Measurements from ENCODE around the gene TIGAR. TPM values are rescaled to one million over a fixed set of nuclear protein-coding genes. Genes with fewer than 3 reads are reported as not detected.

TIGAR gene
- polyA plus RNA-seq, 1 donor from 2014 or later = 10.0 TPM

DNA sequence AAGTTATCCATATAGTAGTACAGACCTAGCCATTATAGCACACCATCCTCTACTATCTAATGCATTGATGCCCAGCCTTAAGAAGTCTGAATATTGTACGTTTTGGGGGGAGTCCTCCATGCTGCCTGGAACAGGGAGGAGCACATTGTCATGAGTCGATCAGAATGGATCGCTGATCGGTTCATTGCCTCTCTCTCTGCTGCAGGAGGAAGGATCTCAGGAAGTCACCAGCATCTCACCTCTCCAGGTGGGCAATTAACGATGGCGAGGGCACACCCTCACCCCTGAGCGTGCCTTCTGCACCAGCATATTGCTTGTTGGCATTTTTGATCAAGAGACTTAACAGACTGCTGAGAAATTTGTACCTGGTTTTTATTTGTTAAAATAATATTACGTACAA, 35.9 kb upstream of the TIGAR start:
- Histone ChIP-seq H3K36me3 (ENCODE audit: insufficient read depth, low read length) (no peaks in the 10 kb centered on the region), H3K4me2 (ENCODE audit: low read length) (no peak overlapping the region), H3K27ac (ENCODE audit: low read length) (no peak overlapping the region), H4K20me1 (ENCODE audit: insufficient read depth) (no peaks in the 10 kb centered on the region), H3K9ac (ENCODE audit: low read length) (no peak overlapping the region), H3K9me2 (ENCODE audit: insufficient read depth, low read length) (no peaks in the 10 kb centered on the region), H3K79me2 (replicated peaks; ENCODE audit: insufficient read depth, low read length) (peaks cover 22% of the 10 kb centered on the region), H3K4me3 (ENCODE audit: low read length) (no peak overlapping the region), H3K27me3 (ENCODE audit: insufficient read depth, low read depth, low read length) (no peaks in the 10 kb centered on the region), H3K9me3 (ENCODE audit: low read length) (no peaks in the 10 kb centered on the region), H2AFZ (ENCODE audit: low read depth, low read length) (no peak overlapping the region), H3F3A (ENCODE audit: insufficient read depth, low read length, poor library complexity, severe bottlenecking) (no peaks in the 10 kb centered on the region)
- TF ChIP-seq, protein P1, sequence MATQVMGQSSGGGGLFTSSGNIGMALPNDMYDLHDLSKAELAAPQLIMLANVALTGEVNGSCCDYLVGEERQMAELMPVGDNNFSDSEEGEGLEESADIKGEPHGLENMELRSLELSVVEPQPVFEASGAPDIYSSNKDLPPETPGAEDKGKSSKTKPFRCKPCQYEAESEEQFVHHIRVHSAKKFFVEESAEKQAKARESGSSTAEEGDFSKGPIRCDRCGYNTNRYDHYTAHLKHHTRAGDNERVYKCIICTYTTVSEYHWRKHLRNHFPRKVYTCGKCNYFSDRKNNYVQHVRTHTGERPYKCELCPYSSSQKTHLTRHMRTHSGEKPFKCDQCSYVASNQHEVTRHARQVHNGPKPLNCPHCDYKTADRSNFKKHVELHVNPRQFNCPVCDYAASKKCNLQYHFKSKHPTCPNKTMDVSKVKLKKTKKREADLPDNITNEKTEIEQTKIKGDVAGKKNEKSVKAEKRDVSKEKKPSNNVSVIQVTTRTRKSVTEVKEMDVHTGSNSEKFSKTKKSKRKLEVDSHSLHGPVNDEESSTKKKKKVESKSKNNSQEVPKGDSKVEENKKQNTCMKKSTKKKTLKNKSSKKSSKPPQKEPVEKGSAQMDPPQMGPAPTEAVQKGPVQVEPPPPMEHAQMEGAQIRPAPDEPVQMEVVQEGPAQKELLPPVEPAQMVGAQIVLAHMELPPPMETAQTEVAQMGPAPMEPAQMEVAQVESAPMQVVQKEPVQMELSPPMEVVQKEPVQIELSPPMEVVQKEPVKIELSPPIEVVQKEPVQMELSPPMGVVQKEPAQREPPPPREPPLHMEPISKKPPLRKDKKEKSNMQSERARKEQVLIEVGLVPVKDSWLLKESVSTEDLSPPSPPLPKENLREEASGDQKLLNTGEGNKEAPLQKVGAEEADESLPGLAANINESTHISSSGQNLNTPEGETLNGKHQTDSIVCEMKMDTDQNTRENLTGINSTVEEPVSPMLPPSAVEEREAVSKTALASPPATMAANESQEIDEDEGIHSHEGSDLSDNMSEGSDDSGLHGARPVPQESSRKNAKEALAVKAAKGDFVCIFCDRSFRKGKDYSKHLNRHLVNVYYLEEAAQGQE (IDR thresholded peaks at IDR 0.05; ENCODE audit: borderline replicate concordance) = no peak
- TF ChIP-seq EZH2 (IDR thresholded peaks at IDR 0.05; ENCODE audit: borderline replicate concordance, insufficient read depth, low read length, poor library complexity, severe bottlenecking) (no peak), RAD21 (conservative IDR thresholded peaks at IDR 0.05) (no peak), POLR2AphosphoS5 (IDR thresholded peaks at IDR 0.05) (no peak), SMC3 (conservative IDR thresholded peaks at IDR 0.05; ENCODE audit: poor library complexity) (no peak), EP300 (conservative IDR thresholded peaks at IDR 0.05; ENCODE audit: poor library complexity, severe bottlenecking) (no peak), TAF1 (IDR thresholded peaks at IDR 0.05; ENCODE audit: low read depth) (no peak), MXI1 (conservative IDR thresholded peaks at IDR 0.05; ENCODE audit: poor library complexity, severe bottlenecking) (no peak)
- TF ChIP-seq, protein P2, sequence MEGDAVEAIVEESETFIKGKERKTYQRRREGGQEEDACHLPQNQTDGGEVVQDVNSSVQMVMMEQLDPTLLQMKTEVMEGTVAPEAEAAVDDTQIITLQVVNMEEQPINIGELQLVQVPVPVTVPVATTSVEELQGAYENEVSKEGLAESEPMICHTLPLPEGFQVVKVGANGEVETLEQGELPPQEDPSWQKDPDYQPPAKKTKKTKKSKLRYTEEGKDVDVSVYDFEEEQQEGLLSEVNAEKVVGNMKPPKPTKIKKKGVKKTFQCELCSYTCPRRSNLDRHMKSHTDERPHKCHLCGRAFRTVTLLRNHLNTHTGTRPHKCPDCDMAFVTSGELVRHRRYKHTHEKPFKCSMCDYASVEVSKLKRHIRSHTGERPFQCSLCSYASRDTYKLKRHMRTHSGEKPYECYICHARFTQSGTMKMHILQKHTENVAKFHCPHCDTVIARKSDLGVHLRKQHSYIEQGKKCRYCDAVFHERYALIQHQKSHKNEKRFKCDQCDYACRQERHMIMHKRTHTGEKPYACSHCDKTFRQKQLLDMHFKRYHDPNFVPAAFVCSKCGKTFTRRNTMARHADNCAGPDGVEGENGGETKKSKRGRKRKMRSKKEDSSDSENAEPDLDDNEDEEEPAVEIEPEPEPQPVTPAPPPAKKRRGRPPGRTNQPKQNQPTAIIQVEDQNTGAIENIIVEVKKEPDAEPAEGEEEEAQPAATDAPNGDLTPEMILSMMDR (IDR thresholded peaks at IDR 0.05; ENCODE audit: poor library complexity, severe bottlenecking) = no peak

DNA sequence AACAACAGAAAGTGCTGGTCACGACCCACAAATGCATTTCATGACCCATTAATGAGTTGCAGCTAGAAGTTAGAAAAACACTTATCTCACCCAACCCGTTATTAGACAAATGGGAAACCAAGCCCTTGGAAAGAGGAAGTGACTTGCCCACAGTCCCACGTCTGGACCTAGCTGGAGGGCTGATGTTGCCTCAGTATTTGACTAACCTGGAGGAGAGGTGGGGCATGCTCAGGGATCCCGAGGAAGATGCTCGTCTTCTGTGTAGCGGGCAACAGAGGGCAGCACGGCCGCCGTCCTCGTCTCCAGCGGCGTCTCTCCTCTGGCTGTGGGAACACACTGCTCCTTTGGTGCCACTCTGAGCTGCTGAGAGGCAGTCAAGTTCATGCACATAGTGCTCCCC, 34.8 kb upstream of the TIGAR start:
- Histone ChIP-seq H3K27ac (ENCODE audit: low read length) (no peak overlapping the region), H3K27me3 (ENCODE audit: insufficient read depth, low read depth, low read length) (no peaks in the 10 kb centered on the region), H2AFZ (ENCODE audit: low read depth, low read length) (no peak overlapping the region), H3K4me3 (ENCODE audit: low read length) (no peak overlapping the region), H3K9me3 (ENCODE audit: low read length) (no peaks in the 10 kb centered on the region), H3K9ac (ENCODE audit: low read length) (no peak overlapping the region), H3K79me2 (replicated peaks; ENCODE audit: insufficient read depth, low read length) (peaks cover 17% of the 10 kb centered on the region), H3K4me2 (ENCODE audit: low read length) (no peak overlapping the region), H3F3A (ENCODE audit: insufficient read depth, low read length, poor library complexity, severe bottlenecking) (no peaks in the 10 kb centered on the region), H3K9me2 (ENCODE audit: insufficient read depth, low read length) (no peaks in the 10 kb centered on the region), H4K20me1 (ENCODE audit: insufficient read depth) (no peaks in the 10 kb centered on the region), H3K36me3 (ENCODE audit: insufficient read depth, low read length) (no peaks in the 10 kb centered on the region)
- TF ChIP-seq EZH2 (IDR thresholded peaks at IDR 0.05; ENCODE audit: borderline replicate concordance, insufficient read depth, low read length, poor library complexity, severe bottlenecking) (no peak), SMC3 (conservative IDR thresholded peaks at IDR 0.05; ENCODE audit: poor library complexity) (no peak), MXI1 (conservative IDR thresholded peaks at IDR 0.05; ENCODE audit: poor library complexity, severe bottlenecking) (no peak), EP300 (conservative IDR thresholded peaks at IDR 0.05; ENCODE audit: poor library complexity, severe bottlenecking) (no peak), TAF1 (IDR thresholded peaks at IDR 0.05; ENCODE audit: low read depth) (no peak), RAD21 (conservative IDR thresholded peaks at IDR 0.05) (no peak)
- TF ChIP-seq, protein P2 (IDR thresholded peaks at IDR 0.05; ENCODE audit: poor library complexity, severe bottlenecking) = no peak
- TF ChIP-seq, protein P1 (IDR thresholded peaks at IDR 0.05; ENCODE audit: borderline replicate concordance) = no peak
